GM19438 (cell line): ENCODE data around the gene CTNND2.
"Not testable (repeated sequence)": the region's sequence is repeated elsewhere in the genome, so short reads cannot be mapped to it uniquely, and the experiment has no call there.

Experiments
- ATAC-seq: cut with Tn5 transposase; IDR thresholded peaks from one replicate; pipeline ENCODE4 v1.9.1; 2021; ENCODE audit warnings: low read depth; ENCODE audit not compliant: unreplicated experiment

CTNND2 gene

DNA sequence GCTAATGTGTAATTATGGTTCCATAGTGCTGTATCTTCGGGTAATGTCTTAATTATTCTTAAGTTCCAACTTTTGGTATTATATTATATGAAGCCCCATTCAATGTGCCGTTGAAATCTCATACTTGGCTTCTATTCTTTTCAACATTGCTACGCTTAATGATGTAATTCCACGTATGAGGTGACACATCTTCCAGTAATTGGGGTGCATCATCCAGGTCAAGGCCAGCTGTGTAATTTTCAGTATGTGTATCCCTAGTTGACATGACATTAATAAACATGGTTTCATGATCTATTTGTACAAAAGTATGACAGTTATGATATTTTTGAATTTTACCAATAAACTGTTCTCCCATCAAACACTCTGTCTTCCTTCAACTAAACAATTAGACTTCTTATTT, 546.3 kb downstream of the CTNND2 start:
- no peak for ATAC-seq

DNA sequence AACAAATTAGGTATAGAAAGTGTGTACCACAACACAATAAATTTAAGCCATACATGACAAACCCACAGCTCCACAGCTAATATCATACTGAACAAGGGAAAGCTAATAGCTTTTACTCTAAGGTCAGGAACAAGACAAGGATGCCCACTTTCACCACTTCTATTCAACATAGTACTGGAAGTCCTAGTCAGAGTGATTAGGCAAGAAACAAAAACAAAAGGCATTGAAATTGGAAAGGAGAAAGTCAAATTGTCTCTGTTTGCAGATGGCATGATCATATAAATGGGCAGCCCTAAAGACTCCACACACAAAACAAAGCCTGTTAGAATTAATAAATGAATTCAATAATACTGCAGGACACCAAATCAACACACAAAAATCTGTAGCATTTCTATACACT, 548.8 kb downstream of the CTNND2 start:
- ATAC-seq = no peak

DNA sequence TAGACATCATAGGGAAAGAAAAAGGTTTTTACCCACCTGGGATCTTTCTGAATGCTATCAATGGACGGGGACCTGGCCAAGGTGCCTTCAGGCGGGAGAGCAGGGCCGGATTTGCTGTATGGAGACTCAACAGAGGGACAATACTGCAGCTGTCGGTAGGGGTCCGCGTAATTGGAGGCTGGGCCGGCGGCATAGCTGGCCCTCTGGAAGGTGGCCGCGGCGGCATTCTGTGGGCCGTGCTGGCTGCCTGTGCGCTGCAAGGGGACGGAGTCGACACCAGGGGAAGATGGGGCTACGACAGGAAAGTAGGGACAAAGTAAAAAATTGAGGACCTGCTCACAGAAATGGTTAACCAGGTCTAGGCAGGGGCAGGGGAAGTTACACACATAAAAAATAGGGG, 557.9 kb downstream of the CTNND2 start:
- no peak for ATAC-seq

DNA sequence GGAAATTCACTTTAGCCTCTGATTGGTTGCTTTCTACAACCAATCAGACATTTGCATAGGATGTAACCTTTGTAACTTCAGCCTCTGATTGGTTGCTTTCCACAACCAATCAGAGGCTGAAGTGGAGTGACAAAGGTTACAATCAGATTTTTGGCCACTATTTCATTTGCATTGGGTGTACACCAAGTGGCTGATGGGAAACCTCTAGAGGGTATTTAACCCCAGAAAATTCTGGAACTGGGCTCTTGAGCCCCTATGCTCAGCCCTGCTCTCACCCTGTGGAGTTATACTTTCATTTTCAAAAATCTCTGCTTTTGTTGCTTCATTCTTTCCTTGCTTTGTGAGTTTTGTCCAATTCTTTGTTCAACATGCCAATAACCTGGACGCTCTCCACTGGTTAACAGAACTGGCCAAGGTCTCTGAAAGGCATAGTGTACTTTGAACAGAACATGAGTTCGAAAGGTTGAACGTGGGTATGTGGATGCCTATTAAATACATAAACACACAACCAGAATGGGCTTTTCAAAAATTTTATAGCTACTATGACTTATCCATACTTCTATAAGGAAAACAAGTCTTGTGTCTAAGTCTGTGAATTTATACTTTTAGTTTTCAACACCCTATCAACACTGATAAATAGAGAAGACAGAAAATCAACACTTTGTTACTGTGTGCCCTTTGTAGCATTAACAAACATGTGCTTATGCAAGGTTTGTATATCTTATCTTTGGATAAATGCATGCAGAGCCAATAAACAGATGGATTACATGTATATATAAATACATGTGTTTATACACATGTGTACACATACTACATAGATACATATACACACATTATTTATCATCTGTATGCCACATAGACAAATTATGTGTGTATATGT, 568.1 kb downstream of the CTNND2 start:
- no peak for ATAC-seq

DNA sequence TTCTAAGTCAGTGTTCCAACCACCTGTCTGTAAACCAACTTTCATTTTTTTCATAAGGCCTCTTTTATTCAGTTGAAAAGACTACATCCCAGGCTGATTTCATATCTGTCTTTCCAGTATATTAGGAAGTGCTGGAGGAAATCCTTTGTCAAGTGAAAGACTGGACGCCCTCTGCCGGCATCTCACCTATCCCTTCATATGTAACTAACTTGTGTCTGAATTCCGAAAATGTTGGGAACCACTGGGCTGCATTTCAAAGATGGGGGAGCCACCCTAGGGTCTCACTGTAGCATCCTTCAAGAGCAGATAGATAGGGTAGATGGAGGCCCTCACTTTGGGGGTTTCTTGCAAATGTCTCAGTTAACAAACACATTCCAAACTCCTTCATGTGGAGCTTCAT, 569.8 kb downstream of the CTNND2 start:
- no peak for ATAC-seq

DNA sequence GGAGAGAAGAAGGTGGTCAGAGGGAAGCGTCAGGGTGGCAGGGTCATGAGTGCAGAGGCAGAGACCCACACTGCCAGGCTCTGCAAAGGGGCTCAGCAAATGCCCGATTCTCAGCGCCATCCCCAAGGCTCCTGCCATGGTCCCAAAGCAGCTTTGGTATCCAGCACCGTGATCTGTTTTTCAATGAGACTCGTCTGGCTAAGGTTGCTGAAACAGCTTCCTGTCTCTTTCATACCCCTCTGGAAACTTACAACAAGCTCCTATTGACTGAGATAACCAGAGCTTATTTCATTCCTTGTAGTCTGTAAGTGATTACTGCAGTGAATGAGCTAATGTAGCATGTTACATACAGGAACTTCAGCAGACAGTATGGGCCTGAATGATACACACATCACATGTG, 574.6 kb downstream of the CTNND2 start:
- ATAC-seq = no peak

DNA sequence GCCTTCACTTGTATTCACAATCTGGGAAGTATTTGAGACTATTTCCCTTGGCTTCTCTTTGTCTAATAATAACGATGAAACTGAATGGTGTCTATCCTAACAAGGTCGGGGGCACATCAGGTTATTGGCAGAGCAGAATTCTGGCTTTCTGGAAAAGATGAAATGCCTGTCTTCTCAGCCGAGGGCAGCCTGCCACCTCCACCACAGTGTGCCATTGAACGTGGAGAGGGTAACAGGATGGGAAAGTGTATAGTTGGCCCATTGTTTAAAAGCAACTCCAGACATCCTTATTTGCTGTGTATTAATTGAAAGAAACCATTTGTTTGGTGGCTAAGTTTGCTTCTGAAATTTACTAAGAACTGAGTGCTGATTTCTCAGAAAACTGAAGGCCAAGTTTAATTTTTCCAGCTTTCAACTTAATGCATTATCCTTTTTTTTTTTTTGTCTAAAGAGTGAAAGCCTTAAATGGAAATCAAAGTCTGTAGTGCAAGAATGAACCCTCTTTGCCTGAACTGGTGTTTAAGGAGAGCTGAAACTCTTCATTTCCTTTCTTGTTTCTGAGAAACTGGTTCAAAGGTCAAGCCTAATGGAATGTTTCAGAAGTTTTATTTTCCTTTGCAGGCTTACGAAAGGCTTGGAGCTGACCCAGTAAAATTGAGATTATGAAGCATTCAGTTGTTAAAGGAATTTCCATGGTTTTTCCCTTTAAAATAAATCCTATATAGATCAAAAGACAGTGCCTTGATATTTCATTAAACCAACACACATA, 579.5 kb downstream of the CTNND2 start:
- ATAC-seq = no peak

DNA sequence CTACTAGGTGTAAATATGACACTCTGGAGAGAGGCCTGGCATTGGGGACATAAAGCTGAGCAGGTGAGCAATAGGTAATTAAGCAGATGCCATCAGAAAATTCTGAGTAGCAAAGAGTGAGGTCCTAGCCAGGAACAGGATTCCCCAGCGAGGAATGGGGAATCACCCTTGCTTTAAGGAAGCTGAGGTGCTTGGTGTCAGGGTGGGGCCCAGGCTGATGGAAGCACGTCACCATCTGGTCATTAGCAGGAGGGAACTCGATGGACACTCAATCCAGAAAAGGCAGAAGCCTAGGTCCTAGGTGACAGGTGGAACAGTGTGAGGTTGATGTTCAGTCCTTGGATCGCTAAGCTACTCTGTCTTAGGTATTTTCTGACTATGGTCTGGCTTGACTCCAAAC, 580.5 kb downstream of the CTNND2 start:
- ATAC-seq = no peak

DNA sequence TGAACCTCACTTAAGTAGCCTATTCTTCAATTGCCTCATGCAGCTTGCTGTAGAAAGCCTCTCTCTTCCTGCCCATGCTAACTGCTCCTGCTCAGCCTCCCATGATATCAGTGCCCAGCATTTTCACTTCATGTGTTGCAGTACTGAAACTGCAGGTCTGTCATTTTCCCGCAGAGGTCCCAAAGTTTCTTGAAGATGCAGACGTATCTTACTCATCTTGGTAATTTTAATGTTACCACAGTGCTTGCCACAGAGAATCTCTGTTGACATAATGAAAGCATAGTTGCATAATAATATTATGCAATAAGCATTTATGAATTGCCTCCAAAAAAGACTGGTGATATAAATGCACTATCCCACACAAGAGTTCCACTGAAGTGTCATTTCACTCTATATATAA, 582.1 kb downstream of the CTNND2 start:
- no peak for ATAC-seq

DNA sequence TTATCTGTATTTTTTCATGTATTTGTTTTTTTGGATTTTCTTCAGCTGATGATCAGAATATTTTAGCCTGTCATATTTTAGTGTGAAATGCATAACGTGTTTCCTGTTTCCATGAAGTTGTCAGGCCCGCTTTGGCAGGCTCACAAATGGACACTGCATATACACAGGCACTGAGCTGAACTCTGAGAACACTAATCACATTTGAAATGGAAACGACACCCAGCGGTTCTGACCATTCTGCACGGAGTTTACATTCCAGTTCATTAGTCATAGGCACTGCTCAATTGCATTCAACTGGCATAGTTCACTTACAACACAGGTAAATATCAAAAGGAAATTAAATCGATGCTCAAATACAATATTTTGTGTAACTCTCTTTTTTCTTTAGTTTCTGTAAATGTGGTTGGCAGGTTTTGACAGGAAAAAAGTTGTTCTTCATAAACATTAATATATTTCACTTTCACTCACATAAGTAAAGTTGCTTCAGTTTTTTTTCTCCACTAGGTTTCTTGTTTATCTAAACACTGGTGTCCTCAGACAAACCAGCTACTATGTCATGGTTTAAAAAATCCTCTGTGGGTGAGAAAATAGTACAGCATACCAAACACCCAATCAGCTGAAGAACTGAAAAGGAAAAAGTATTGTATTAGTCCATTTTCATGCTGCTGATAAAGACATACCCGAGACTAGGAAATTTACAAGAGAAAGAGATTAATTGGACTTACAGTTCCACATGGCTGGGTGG, 584.2 kb downstream of the CTNND2 start:
- no peak for ATAC-seq

DNA sequence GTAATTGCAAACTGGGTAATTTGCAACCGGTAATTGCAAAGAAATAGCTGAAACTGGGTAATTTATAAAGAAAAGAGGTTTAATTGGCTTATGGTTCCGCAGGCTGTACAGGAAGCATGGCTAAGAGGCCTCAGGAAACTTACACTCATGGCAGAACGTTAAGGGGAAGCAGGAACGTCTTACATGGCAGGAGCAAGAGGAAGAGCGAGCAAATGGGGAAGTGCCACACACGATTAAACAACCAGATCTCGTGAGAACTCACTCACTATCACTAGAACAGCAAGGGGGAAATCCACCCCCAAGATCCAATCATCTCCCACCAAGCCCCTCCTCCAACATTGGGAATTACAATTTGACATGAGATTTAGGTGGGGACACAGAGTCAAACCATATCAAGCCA, 590.6 kb downstream of the CTNND2 start:
- not testable (repeated sequence) for ATAC-seq

DNA sequence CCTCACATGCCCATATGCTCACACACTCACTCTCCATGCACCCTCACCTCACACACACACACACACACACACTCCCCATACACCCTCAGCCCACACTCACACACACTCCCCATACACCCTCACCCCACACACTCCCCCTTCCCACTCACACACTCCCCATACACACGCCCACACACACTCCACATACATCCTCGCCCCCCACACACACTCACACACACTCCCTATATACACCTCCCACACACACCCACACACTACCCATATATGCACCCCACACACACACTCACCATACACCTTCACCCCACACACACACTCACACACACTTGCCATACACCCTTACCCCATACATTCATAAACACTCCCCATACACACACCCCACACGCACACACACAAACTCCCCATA, 592.5 kb downstream of the CTNND2 start:
- ATAC-seq = no peak

DNA sequence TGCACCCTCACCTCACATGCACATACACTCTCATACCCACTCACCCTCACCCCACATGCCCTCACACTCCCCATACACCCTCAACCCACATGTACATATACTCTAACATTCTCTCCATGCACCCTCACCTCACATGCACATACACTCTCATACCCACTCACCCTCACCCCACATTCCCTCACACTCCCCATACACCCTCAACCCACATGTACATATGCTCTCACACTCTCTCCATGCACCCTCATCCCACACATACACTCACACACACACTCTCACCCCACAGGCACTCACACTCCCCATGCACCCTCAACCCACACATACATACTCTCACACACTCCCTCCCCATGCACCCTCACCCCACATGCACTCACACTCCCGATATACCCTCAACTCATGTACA, 593.0 kb downstream of the CTNND2 start:
- no peak for ATAC-seq

DNA sequence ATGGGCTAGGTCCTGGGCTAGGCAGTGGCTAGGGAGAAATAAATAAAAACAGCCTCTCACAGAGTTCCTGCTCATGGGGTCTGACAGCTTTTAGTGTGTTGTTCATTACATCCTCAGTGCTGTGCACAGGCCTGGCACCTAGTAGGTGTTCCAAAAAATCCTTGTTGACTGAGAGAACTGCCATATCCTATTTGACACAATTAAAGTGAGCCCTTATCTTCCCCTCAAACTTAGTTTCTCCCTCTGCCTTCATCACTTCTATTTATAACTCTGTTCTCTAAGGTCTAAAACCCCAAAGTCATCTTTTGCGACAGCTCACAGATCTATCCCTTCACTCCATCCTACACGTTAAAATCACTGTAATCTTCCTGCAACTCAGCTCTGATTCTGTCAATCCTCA, 594.1 kb downstream of the CTNND2 start:
- ATAC-seq = no peak

DNA sequence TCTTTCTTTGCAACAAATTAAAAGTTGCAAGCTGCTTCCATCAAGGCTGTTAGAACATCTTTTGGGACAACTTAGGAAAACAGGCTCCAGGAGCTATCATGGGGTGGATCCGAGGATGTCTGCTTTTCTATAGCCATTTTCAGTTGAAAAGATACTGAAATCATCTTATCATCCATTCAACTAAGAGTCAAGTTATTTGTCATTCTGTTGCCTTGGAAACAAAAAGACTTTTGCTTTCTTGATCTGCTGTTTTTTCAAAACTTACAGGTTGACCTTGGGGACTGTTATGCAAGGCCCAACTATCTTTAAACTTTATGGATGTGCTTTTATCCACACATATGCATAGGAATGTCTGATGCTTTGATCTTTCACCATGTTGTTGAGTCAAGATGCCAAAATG, 597.9 kb downstream of the CTNND2 start:
- no peak for ATAC-seq

DNA sequence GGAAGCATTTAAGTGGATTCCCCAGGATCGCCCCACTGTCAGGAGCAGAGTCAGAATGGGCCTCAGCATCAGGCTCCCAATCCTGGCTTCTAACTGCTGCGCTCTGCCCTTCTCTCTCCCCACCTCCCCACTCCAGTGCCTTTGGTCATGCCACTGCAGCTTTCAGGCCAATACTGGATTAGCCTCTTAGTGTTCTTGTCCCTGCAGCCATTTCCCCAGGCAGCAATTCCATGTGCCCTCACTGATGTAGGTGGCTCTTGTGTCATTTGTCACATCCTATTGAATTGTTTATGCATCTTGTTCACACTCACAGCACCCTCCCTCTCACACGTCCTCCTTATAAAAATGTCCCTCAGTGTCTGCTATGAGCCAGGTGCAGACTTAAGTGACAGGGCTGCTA, 599.0 kb downstream of the CTNND2 start:
- ATAC-seq = no peak

DNA sequence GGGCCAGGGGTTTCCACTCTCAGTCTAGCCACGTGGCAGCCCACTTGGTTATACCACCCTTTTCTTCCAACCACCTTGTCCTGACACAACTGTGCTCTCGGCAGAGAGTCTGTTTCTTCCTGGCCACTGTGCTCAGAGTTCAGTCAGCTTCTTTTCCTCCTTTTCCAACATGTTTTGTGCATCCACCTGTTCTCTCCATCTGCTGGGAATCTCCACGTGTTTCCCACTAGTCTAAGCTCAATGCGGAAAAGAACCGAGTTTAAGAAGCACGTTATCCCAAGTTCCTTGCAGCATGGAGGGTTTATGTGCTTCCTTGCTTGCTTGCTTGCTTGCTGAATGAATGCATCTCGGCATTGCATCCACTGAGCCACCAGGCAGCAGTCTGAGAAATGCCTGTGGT, 599.6 kb downstream of the CTNND2 start:
- ATAC-seq = no peak

DNA sequence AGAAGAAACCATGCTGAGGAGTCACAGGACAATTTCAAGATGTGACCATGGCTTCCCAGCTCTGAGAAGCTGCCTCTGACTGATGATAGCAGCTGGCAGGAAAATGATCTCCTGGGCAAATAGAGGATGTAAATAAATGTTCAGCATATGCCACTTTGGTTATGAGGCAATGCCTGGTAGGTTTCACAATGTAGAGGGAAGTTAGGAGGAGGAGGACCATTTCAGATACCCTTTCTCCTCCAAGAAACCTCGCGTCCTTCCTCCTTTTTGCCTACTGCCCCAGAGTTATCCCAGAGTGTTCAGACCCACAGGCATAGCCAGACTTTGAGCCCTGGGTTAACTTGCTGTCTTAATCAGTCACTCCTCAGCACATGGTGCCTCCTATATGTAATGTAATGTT, 601.6 kb downstream of the CTNND2 start:
- no peak for ATAC-seq

DNA sequence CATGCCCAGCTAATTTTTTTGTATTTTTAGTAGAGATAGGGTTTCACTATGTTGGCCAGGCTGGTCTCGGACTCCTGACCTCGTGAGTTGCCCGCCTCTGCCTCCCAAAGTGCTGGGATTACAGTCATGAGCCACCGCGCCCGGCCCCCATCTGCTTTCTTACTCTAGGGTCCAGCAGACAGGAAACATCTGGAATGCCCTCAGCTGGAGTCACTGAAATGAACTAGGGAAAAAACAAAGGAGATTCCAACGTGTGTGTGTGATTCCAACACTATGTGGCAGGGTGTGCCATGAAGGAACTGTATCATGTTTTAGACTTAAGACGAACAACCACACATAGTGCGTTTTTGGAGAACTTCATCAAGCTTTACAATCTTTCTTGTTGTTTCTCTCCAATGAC, 603.1 kb downstream of the CTNND2 start:
- ATAC-seq = no peak

DNA sequence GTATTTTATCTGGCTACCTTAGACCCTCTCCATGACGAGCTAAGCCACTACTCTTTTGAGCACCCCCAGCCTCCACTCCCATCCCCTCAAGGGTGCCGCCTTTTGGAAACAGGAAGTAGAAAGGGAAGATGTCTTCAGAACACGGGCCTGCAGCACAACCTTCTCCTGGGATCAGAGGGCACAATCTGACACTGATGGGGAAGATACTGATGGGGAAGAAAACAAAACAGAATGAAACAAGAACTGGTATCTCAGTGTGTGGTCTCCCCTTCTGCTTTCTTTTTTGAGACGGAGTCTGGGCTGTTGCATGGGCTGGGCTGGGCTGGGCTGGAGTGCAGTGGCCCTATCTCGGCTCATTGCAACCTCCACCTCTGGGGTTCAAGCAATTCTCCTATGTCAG, 603.5 kb downstream of the CTNND2 start:
- no peak for ATAC-seq

DNA sequence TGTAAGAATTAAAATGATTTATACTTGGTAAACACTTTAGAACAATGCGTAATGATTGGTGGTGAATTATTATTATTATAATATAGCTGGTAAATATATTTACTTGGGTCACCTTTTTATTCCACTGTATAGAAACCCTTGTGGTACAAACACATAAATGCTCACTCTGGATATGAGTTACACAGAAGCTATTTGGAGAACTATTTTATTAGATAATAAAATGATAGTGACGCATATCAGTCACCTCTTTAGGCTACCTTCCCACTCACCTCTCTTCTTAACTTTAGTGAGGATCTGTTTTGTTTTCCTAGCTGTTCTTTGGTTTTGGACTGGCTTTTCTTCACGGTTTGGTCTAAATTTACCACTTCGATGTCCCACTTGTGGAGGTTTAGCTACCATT, 605.4 kb downstream of the CTNND2 start:
- ATAC-seq = no peak
